ENCODE measurements around the gene EFCAB6.

EFCAB6 gene

GRCh38 chr22:43504666-43505261 lies 307.3 kb downstream of the EFCAB6 start:
- DNase-seq (ENCODE audit: low read depth) = no peak
- no peak overlapping the region for H3K4me3 ChIP-seq (ENCODE audit: low read depth, low read length)
- no peak for TF ChIP-seq CTCF (conservative IDR thresholded peaks at IDR 0.05; ENCODE audit: low read depth, low read length)

GRCh38 chr22:43504068-43504467 lies 308.0 kb downstream of the EFCAB6 start:
- DNase-seq (ENCODE audit: low read depth) = no peak

GRCh38 chr22:43502306-43502874 lies 309.7 kb downstream of the EFCAB6 start:
- DNase-seq (ENCODE audit: low read depth) = no peak
- no peak overlapping the region for H3K4me3 ChIP-seq (ENCODE audit: low read depth, low read length)
- TF ChIP-seq CTCF (conservative IDR thresholded peaks at IDR 0.05; ENCODE audit: low read depth, low read length) = no peak

More at GRCh38 chr22:43504068-43504467, 308.0 kb downstream of the EFCAB6 start:
- no peak overlapping the region for H3K4me3 ChIP-seq (ENCODE audit: low read depth, low read length)
- no peak for TF ChIP-seq CTCF (conservative IDR thresholded peaks at IDR 0.05; ENCODE audit: low read depth, low read length)

- DNase-seq (ENCODE audit: low read depth) = no peak
- no peak overlapping the region for H3K4me3 ChIP-seq (ENCODE audit: low read depth, low read length)
- no peak for TF ChIP-seq CTCF (conservative IDR thresholded peaks at IDR 0.05; ENCODE audit: low read depth, low read length)
These were observed 310.2 kb downstream of the EFCAB6 start for GRCh38 chr22:43501878-43502277.

- DNase-seq (ENCODE audit: low read depth) = no peak
- no peak for TF ChIP-seq CTCF (conservative IDR thresholded peaks at IDR 0.05; ENCODE audit: low read depth, low read length)
- H3K4me3 ChIP-seq (ENCODE audit: low read depth, low read length) = no peak overlapping the region
These were observed 311.0 kb downstream of the EFCAB6 start for GRCh38 chr22:43500792-43501785.

GRCh38 chr22:43498856-43499253 lies 313.2 kb downstream of the EFCAB6 start:
- TF ChIP-seq CTCF (conservative IDR thresholded peaks at IDR 0.05; ENCODE audit: low read depth, low read length) = no peak
- no peak overlapping the region for H3K4me3 ChIP-seq (ENCODE audit: low read depth, low read length)
- no peak for DNase-seq (ENCODE audit: low read depth)
